Measurements from ENCODE around the gene MATN1.

- TF ChIP-seq, protein P1, sequence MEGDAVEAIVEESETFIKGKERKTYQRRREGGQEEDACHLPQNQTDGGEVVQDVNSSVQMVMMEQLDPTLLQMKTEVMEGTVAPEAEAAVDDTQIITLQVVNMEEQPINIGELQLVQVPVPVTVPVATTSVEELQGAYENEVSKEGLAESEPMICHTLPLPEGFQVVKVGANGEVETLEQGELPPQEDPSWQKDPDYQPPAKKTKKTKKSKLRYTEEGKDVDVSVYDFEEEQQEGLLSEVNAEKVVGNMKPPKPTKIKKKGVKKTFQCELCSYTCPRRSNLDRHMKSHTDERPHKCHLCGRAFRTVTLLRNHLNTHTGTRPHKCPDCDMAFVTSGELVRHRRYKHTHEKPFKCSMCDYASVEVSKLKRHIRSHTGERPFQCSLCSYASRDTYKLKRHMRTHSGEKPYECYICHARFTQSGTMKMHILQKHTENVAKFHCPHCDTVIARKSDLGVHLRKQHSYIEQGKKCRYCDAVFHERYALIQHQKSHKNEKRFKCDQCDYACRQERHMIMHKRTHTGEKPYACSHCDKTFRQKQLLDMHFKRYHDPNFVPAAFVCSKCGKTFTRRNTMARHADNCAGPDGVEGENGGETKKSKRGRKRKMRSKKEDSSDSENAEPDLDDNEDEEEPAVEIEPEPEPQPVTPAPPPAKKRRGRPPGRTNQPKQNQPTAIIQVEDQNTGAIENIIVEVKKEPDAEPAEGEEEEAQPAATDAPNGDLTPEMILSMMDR (IDR thresholded peaks at IDR 0.05), result no peak
- no peak for TF ChIP-seq ZFX (IDR thresholded peaks at IDR 0.05; ENCODE audit: borderline replicate concordance)
These were observed 56.6 kb downstream of the MATN1 start for GRCh38 chr1:30666756-30667273.

All from 22Rv1 (cell line).